ENCODE results near the gene GPR15LG. TPM values are rescaled to one million over a fixed set of nuclear protein-coding genes. Genes with fewer than 3 reads are reported as not detected.

GPR15LG gene
- total and polyA plus RNA-seq, 12 donors = 0.25 TPM; not detected in 11

GRCh38 chr10:84191106-84191505 is 17.5 kb downstream of the GPR15LG start:
- DNase-seq = no peak
- H3K9me3 ChIP-seq (replicated peaks in 1 of 3) = no peaks in the 10 kb centered on the region
- 72 to 85% (median 79%) methylated on average over 4 to 5 of the region's 5 CpGs for WGBS, 4 donors
- peaks cover 8% of the 10 kb centered on the region in 2 donors for H3K4me1 ChIP-seq (replicated peaks in 1 of 2)
- no peak overlapping the region for H3K27ac ChIP-seq
- no peak overlapping the region for H3K4me3 ChIP-seq
- no peaks in the 10 kb centered on the region for H3K36me3 ChIP-seq (replicated peaks in 1 of 2)
- H3K27me3 ChIP-seq = peaks cover 24% of the 10 kb centered on the region
- intact Hi-C loops (cut with DNase I) = no loop called here
- no peak for TF ChIP-seq CTCF (IDR thresholded peaks at IDR 0.05)
- no peak for TF ChIP-seq POLR2A (IDR thresholded peaks at IDR 0.05)

- peaks cover 24% of the 10 kb centered on the region for H3K27me3 ChIP-seq
Observed at GRCh38 chr10:84193327-84193726, 19.7 kb downstream of the GPR15LG start.

GRCh38 chr10:84193846-84194423 is 20.3 kb downstream of the GPR15LG start:
- whole genome bisulfite sequencing, 4 donors = 21 to 40% (median 32%) methylated on average over 2 to 5 of the region's 5 CpGs
- peak overlapping the region in 2 of 4 donors; percentile 23 to 48 for H3K4me3 ChIP-seq
- H3K4me1 ChIP-seq (replicated peaks in 1 of 2) = peaks cover 8% of the 10 kb centered on the region in 2 donors
- no peak for TF ChIP-seq CTCF (IDR thresholded peaks at IDR 0.05)
- no peak for TF ChIP-seq POLR2A (IDR thresholded peaks at IDR 0.05)
- H3K36me3 ChIP-seq (replicated peaks in 1 of 2) = no peaks in the 10 kb centered on the region
- intact Hi-C loops (cut with DNase I) = no loop called here
- H3K27ac ChIP-seq = no peak overlapping the region
- no peak for DNase-seq
- H3K27me3 ChIP-seq = peaks cover 24% of the 10 kb centered on the region
- H3K9me3 ChIP-seq (replicated peaks in 1 of 3) = no peaks in the 10 kb centered on the region

More at GRCh38 chr10:84193327-84193726, 19.7 kb downstream of the GPR15LG start:
- Histone ChIP-seq H3K4me3 (no peak overlapping the region), H3K4me1 (replicated peaks in 1 of 2) (peaks cover 8% of the 10 kb centered on the region in 2 donors), H3K36me3 (replicated peaks in 1 of 2) (no peaks in the 10 kb centered on the region), H3K9me3 (replicated peaks in 1 of 3) (no peaks in the 10 kb centered on the region), H3K27ac (no peak overlapping the region)
- DNase-seq = no peak
- no peak for TF ChIP-seq POLR2A (IDR thresholded peaks at IDR 0.05)
- no peak for TF ChIP-seq CTCF (IDR thresholded peaks at IDR 0.05)
- intact Hi-C loops (cut with DNase I) = no loop called here
- WGBS, 4 donors = 92 to 100% (median 97%) methylated on average over 1 to 2 of the region's 2 CpGs

GRCh38 chr10:84194424-84195043 is 20.9 kb downstream of the GPR15LG start, which contains the start of gene CDHR1:
Gene CDHR1, plus strand, starts transcription at chr10:84194537. Its CDS starts 224 bp downstream, at chr10:84194761.
- peak within 1 kb of the TSS in 2 of 4 donors; percentile 23 to 48 for H3K4me3 ChIP-seq
- no peak within 1 kb of the TSS for H3K27ac ChIP-seq
- 1 to 2% (median 1%) methylated on average over 10 to 61 of the region's 61 CpGs; no CpG with 5 or more reads in 1 of the 4 donors for WGBS, 4 donors
- intact Hi-C loops (cut with DNase I) = no loop called here
- no peaks in the 10 kb centered on the region for H3K36me3 ChIP-seq (replicated peaks in 1 of 2)
- DNase-seq = peak in 2 of 7 donors; percentile 25 to 30
- H3K9me3 ChIP-seq (replicated peaks in 1 of 3) = no peaks in the 10 kb centered on the region
- peaks cover 24% of the 10 kb centered on the region for H3K27me3 ChIP-seq
- TF ChIP-seq POLR2A (IDR thresholded peaks at IDR 0.05) = no peak
- TF ChIP-seq CTCF (IDR thresholded peaks at IDR 0.05) = no peak
- peaks cover 8% of the 10 kb centered on the region in 2 donors for H3K4me1 ChIP-seq (replicated peaks in 1 of 2)
